Esophagus muscularis mucosa (tissue), 3 donors: ENCODE measurements around the gene GSG1L.

ENCODE experiments used
- CTCF ChIP-seq, 3 experiments: fragments of 200-600 bp in 2 of 3; fragments of 450-650 bp in 1 of 3; sonication (generic) in 2 of 3; IDR thresholded peaks; one replicate each; pipeline ENCODE4 v1.5.1; 2017 to 2019; ENCODE audit warnings: antibody characterized with exemption in 3 of 3, mild to moderate bottlenecking in 2 of 3, moderate library complexity in 1 of 3
- EP300 ChIP-seq: sonication (generic); formaldehyde crosslinking; IDR thresholded peaks from one replicate; pipeline ENCODE4 v1.6.1; 2017; ENCODE audit warnings: antibody characterized with exemption

GRCh38 chr16:27824006-27824405, 239.5 kb downstream of the GSG1L start:
- no peak for TF ChIP-seq CTCF (IDR thresholded peaks at IDR 0.05)
- no peak for TF ChIP-seq EP300
